DMS114 treated with DMSO at 0.1 percent for 48 hours (cell line): Measurements from ENCODE around the gene MINPP1.

Source experiments
- DNase-seq: peaks from one replicate; lab custom pipeline; 2025; ENCODE audit not compliant: unreplicated experiment; lab: John Stamatoyannopoulos, UW

Gene MINPP1

DNA sequence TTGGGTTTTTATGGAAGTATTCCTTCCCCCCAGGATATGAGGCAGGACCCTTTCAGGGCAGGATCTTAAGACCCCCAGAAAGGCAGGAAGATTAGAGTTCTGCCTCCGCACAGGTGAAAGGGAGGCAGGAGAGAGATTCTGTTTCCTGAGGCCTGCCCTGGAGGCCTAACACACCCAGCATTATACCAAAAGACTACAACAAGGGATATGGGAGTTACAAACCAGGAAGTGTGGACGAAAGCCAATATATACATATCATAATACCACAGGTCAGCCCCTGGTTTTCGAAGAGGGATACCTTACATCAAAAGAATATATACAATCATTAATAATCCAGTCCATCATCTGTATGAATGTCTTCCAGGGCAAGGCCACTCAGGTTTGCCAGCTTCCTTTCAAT lies 14.2 kb downstream of the MINPP1 start:
- no peak for DNase-seq

DNA sequence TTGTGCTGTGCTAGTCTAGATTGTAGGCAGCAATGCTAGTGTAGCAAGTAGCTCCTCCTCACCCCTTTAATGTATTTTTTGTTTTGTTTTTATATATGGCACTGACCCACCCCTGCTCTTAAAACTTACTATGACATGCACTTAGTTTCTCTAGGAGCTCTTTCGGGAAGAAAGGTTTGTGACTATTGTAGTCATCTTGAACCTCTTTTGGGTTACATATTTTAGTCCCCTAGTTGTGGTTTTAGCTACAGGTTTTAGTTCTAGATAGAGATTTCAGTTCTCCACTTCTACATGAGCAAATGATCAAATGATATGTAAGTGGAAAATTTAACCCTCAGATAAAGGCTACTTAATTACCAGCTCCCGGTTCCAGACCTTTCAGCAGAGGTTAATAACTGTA lies 14.9 kb downstream of the MINPP1 start:
- no peak for DNase-seq

DNA sequence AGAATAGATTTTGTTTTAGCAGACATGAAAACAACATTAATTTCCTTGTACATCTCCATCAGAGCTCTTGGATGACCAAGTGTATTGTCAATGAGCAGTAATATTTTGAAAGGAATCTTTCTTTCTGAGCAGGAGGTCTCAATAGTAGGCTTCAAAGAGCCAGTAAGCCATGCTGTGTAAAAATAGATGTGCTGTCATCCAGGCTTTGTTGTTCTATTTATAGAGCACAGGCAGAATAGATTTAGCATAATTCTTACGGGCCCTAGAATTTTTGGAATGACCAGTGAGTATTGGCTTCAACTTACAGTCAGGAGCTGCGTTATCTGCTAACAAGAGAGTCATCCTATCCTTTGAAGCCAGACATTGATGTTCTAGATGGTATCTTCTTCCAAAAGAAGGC lies 19.0 kb downstream of the MINPP1 start:
- DNase-seq: no peak

DNA sequence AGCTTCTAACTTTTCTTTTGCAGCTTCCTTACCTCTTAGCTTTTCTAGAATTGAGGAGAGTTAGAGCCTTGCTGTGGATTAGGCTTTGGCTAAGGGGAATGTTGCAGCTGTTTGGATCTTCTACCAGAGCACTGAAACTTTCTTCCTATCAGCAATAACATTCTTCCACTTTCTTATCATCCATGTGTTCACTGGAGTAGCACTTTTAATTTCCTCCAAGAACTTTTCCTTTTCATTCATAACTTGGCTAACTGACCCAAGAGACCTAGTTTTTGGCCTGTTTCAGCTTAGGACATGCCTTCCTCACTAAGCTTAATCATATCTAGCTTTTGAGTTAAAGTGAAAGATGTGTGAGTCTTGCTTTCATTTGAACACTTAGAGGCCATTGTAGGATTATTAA lies 19.6 kb downstream of the MINPP1 start:
- DNase-seq: no peak

GRCh38 chr10:87531908-87532622 lies 27.4 kb downstream of the MINPP1 start:
- DNase-seq: no peak

DNA sequence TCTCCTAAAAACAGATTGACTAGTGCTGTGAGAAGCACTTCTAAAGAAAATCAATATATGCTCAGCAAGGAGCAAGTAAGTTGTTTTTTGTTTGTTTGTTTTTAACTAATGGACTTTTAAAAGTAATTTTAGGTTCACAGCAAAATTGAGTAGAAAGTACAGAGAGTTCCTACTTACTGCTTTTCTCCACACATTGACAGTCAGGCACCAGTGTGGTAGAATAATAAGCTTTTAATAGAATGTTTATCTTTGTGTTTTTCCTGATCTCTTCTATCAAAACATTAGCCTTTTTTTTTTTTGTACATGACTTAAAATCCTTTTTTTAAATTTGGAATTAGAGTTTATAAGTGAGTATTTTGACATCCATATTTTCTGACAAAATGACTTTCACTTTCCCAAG lies 28.0 kb downstream of the MINPP1 start:
- no peak for DNase-seq

DNA sequence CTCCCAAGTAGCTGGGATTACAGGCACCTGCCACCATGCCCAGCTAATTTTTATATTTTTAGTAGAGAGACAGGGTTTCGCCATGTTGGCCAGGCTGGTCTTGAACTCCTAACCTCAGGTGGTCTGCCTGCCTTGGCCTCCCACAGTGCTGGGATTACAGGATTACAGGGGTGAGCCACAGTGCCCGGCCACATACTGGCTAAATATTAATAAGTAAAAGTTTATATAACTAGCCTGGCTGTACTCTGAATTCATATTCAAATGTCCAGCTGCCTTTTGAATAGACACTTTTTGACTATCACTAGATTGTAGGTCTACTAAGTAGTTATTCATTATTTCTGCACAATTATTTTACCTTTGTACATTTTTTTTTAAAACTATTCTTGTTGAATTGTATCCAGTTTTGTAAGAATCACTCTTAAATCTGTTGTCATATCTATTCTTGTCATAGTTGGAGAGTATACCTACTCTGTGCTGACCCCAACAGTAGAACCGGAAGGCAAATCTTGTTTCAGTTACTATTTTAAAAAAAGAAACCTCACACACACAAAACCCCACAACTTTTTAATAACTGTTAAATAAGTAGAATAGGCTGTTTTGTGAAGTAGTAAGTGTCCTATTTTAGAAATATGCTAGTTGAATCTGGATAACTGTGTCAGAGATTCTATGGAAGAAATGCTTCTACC lies 29.6 kb downstream of the MINPP1 start:
- no peak for DNase-seq

DNA sequence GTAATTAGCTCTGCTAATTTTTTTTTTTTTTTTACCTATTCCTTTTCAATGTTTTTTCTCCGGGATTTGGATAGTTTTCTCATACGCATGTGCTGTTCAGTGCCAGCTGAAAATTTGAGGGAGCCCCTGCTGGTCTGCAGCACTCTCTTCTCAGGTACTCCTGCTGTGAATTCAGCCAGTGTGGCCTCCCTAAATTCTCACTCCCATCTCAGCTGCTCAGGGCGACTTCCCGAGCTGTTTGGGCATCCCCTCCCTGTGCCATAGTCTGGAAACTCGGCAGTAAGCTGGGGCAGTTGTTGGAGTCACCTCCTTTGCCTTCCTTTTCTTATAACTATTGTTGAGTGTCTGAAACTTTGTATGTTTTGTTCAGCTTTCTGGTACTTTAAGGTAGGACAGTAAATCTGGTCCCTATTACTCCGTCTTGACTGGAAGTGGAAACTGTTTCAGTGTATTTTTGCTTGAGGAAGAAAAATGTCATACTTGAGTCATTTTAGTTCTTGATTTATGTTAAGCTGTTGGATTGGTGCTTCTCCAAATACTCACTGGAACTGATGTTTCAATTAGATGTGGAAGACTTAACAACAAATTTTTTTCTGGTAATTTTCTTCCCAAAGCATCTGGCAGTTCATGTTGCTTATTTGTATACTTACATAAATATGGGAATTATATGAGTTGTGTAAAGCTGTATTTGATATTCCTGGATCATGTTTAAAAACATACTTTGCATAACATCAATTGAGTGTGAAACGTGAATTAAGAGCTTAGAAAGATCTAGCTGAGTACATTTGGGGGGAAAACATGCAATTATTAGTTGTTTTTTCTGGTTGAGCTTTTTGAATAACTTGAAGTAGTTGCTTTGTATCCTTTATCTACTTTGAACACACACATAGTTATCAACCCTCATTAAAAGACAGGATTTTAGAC lies 33.7 kb downstream of the MINPP1 start:
- DNase-seq: no peak

DNA sequence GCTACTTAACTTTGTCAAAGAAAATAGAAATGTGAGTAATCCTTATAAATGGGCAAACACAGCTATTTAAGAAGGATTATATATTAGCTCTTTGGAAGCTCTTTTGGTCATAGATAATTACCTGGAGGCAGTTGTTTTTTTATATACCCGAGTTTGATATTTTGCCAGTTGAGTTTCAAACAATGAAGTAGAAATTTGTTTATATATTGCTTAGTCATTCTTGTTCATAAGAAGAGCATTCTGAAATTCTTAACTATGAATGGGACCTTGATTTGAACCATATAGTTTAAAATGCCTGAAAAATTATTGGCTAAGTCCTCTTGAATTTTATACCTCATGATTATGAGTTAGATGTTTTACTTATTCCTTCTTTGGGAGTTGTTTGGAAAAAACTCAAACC lies 36.4 kb downstream of the MINPP1 start:
- DNase-seq: no peak

DNA sequence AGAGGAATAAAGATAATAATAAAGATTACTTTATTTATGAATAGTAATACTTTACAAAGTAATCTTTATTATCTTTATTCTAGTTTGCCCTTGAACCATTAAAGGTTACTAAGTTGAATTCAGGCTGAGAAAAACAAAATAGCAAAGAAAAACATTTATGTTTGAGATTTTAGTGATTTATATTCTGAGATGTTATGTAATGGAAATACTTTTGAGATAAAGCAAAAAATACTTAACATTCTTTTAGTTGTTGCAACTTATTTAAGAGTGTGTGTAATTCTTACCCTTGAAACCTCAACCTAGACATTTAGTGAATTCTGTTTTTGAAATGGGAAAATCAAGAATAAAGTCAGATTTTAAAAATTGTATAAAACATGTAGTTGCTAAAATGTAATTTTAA lies 40.0 kb downstream of the MINPP1 start:
- no peak for DNase-seq

DNA sequence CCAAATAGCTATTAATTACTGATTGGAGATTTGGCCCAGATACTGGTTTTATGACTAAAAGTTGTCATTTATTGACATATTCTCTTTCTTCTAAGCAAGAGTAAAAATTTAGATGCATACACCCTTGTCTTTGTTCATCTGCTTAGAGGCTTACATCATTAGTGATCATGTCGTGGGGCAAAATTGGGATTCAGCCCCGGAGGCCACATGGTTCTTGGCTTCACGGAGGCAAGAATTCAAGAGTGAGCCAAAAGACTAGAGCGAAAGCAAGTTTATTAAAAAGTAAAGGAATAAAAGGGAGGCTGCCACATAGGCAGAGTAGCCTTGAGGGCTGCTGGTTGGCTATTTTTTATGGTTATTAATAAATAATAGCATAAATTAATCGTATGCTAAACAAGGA lies 41.1 kb downstream of the MINPP1 start:
- no peak for DNase-seq

DNA sequence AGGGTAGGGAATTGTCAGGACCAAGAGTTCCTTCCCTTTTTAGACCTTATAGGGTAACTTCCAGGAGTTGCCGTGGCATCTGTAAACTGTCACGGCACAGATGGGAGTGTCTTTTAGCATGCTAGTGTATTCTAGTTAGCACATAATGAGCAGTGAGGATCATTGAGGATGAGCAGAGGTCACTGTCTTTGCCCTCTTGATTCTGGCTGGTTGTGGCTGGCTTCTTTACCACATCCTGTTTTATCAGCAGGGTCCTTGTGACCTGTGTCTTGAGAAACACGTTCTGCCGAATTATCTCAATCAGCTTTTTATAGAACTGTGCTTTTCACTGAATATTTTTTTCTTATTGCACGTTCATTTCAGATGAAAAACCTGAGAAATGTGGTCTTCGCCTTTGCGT lies 41.5 kb downstream of the MINPP1 start:
- DNase-seq: no peak

DNA sequence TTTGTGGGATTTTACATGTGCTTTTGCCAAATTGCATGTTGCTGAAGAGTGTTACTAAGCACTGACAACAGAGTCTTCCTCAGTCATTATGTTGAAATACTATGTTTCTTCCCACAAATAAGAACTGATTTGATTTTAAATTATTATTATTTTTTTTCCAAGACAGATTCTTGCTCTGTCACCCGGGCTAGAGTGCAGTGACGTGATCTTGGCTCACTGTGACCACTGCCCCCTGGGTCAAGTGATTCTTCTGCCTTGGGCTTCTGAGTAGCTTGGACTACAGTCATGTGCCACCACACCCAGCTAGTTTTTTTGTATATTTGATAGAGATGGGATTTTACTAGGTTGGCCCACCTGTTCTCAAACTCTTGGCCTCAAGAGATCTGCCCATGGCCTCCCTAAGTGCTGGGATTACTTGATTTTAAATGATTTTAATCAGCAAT lies 42.3 kb downstream of the MINPP1 start:
- no peak for DNase-seq

- DNase-seq: no peak
Observed at GRCh38 chr10:87547734-87548311, 43.1 kb downstream of the MINPP1 start.

GRCh38 chr10:87550741-87551140 lies 46.0 kb downstream of the MINPP1 start:
- DNase-seq: no peak

- no peak for DNase-seq
Observed at GRCh38 chr10:87551326-87551725, 46.6 kb downstream of the MINPP1 start.

GRCh38 chr10:87552248-87552929 lies 47.7 kb downstream of the MINPP1 start:
- no peak for DNase-seq

DNA sequence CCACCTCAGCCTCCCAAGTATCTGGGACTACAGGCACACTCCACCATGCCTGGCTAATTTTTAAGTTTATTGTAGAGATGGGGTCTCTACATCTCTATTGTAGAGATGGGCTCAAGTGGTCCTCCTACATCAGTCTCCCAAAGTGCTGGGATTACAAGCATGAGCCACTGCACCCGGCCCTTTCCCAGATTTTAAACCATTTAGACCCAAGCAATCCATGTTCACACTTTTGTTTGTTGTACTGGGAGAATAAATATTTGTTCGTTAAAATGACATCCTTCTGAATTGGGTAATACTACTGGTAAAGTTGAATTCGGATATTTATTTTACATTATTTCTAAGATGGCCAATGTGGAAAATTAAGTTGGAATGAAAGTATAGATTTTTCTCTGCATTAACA lies 52.7 kb downstream of the MINPP1 start:
- no peak for DNase-seq

DNA sequence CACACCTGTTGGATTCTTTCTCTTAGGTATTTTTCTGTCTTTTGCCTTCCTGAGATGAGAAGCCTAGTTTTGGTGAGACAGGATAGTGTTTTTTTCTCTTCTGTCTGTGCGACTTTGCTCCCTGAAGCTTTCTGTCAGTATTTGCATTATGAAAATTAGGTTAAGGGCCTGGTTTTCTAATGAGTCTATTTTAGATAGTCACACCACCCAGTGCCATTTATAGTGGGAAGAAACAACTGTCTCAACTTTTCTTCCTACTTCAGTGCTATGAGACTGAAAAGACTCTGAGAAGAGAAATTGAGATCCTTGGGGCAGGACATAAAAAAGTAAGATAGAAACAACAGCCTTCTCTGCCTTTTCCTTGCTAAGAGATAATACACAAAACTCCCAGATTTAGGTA lies 53.6 kb downstream of the MINPP1 start:
- DNase-seq: no peak

GRCh38 chr10:87559392-87559791 lies 54.7 kb downstream of the MINPP1 start:
- no peak for DNase-seq
